DMS153 treated with DMSO at 0.1 percent for 48 hours (cell line): Measurements from ENCODE around the gene TAS2R46.
"Not testable (repeated sequence)": the region's sequence is repeated elsewhere in the genome, so short reads cannot be mapped to it uniquely, and the experiment has no call there.

Experiments used
- DNase-seq: peaks from one replicate; lab custom pipeline; 2025; ENCODE audit not compliant: unreplicated experiment; lab: John Stamatoyannopoulos, UW

Gene TAS2R46, protein sequence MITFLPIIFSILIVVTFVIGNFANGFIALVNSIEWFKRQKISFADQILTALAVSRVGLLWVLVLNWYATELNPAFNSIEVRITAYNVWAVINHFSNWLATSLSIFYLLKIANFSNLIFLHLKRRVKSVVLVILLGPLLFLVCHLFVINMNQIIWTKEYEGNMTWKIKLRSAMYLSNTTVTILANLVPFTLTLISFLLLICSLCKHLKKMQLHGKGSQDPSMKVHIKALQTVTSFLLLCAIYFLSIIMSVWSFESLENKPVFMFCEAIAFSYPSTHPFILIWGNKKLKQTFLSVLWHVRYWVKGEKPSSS

GRCh38 chr12:11062194-11062593 lies at the start of gene TAS2R46:
Gene TAS2R46 (minus strand): TSS chr12:11062294. CDS start chr12:11062294, 0 bp downstream.
- DNase-seq = not testable (repeated sequence)

GRCh38 chr12:11111213-11111612 lies 49.1 kb upstream of the TAS2R46 start:
- not testable (repeated sequence) for DNase-seq

DNA sequence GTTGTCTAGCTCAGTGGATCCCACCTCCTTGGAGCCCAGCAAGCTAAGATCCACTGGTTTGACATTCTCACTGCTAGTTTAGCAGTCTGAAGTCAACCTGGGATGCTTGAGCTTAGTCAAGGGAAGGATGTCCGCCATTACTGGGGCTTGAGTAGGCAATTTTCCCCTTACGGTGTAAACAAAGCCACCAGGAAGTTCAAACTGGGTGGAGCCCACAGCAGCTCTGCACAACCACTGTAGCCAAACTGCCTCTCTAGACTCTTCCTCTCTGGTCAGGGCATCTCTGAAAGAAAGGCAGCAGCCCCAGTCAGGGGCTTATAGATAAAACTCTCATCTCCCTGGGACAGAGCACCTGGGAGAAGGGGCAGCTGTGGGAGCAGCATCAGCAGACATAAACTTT lies 46.8 kb upstream of the TAS2R46 start:
- DNase-seq = no peak

- DNase-seq = no peak
Measured at GRCh38 chr12:11107719-11108118, 45.6 kb upstream of the TAS2R46 start.

DNA sequence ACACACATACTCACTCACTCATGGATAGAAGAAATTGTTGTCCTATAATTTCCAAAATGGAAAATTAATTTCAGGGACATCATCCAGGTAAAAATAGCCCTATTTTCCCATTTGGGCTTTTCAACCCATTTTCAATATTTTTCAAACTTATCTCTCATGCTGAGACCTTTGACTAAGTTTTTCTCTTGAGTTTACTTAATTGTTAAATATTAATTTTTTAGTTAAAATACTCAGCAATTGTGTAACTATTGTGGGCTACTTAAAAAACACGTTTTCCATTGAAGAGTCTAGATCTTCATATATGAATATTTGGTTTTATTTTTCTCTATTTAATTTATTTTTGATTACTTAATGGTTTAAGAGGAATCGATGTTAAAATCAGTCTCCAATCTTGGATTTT lies 44.2 kb upstream of the TAS2R46 start:
- DNase-seq = no peak

- DNase-seq = no peak
Measured at GRCh38 chr12:11105546-11105945, 43.5 kb upstream of the TAS2R46 start.

- not testable (repeated sequence) for DNase-seq
Measured at GRCh38 chr12:11094910-11095309, 32.8 kb upstream of the TAS2R46 start.

DNA sequence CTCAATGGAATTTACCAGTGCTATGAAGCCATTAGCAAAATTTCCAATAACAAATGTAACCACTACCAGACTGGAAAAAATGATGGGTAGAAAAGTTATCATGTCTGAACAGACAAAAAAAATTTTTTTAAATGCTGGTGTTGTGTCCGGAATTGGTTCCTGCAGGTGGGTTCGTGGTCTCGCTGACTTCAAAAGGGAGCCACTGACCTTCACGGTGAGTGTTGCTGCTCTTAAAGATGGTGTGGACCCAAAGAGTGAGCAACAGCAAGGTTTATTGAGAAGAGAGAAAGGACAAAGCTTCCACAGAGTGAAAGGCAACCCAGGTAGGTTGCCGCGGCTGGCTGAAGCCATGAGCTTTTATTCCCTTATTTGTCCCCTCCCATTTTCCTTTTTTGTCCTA lies 30.0 kb upstream of the TAS2R46 start, which contains the start of gene TAS2R43:
TAS2R43 (minus strand) TSS at position 186 of the 400 bp plus-strand sequence; CDS start at position 102, 84 bp downstream.
- DNase-seq = no peak

GRCh38 chr12:11089246-11089645 lies 27.2 kb upstream of the TAS2R46 start:
- DNase-seq = no peak

DNA sequence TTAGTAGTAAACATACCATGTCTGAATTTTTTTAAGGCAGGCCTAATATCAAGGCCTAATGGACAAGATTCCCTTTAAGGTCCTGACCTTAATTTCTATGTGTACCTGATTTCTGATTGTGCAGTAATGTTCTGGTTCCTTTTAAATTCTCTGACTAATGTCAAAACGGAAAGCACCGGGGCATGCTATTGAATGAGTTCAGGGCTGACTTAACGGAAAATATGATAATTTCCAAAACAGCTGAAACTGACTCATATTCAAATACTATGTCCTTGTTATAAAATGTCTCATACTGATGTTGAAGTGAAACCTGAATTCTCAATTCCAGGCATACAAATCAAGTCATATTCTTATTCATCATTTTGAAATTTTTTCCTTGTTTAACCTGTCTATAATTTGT lies 23.3 kb upstream of the TAS2R46 start:
- no peak for DNase-seq

GRCh38 chr12:11081987-11082386 lies 19.9 kb upstream of the TAS2R46 start:
- no peak for DNase-seq

- DNase-seq = no peak
Measured at GRCh38 chr12:11078246-11078645, 16.2 kb upstream of the TAS2R46 start.

GRCh38 chr12:11075642-11076041 lies 13.5 kb upstream of the TAS2R46 start:
- no peak for DNase-seq

DNA sequence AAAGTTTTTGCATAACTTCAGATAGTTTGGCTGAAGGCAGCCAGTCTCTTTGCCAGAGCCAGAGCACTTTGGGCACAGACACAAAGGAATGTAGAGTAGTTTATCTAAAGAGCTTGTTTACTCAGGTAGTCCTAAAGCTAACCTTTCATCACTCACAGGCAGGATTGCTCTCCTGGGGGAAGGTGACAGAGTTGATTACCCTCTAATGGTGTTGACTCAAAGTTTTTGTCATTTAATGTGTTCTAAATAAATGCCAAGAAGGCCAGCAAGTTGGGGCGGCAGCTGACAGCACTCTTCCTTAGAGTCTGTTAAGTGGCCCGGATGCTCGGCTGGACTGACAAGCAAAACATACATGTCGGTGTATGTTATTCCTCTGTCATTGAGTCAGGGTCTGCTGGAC lies 9.3 kb upstream of the TAS2R46 start:
- DNase-seq = no peak

DNA sequence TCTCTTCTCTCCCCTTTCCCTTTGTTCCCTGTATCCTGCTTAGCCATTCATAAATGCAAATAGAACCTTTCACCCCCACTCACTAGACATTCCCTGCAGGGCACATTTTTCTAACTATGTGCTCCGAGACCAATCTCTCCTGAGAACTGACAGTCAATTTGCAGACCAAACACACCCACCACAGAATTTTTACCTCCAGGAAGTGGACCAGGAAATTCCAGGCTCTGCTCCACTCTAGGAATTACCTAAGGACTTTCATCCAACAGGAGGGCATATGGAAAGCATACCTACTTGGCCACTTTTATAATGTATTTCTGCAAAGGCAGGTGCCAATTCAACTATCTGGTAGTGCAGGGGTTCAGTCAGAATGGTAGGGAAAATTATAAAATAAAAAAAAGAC lies 8.9 kb upstream of the TAS2R46 start:
- DNase-seq = no peak

DNA sequence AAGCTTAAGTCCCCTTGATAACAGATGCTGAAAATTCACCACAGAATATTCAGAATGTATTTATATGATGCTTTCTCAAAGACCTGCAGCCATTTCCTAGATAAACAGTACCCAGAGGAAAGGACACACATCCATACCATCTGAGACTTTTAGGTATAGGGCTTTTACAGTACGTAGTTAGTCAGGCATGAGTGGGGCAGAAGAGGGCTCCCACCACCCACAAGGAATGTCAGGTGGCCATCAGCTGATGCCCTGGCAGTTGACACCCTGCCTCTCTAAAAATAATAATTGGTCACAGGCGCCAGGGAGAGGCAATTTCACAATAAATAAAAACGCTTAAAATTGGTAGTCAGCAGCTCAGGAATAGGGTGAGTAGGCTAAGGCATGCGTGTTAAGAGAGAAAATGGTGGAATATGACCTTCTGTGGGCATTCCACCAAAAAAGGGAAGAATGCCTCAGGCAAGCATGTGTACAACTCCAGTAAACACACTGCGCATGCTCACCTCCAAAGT lies 7.8 kb upstream of the TAS2R46 start:
- DNase-seq = no peak

GRCh38 chr12:11067514-11067913 lies 5.4 kb upstream of the TAS2R46 start:
- no peak for DNase-seq

DNA sequence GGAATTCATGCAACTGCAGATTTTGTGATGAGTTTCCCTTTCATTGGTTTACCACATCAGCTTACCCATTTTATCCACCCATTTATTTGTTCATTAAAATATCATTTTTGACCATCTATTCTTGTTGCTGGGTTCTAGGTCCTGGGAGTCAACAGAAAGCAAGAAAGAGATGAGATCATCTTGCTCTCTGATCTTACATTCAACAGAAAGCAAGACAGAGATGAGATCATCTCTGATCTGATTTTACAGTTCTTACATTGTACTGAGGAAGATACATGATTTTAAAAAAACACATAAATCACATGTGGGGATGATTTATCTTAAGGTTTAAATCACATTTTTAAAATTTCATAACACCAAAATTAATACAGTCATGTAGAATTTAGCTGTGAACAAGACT lies 2.3 kb downstream of the TAS2R46 start:
- DNase-seq = no peak

- DNase-seq = no peak
Measured at GRCh38 chr12:11059041-11059440, 3.1 kb downstream of the TAS2R46 start.

GRCh38 chr12:11055306-11055705 lies 6.8 kb downstream of the TAS2R46 start:
- no peak for DNase-seq

DNA sequence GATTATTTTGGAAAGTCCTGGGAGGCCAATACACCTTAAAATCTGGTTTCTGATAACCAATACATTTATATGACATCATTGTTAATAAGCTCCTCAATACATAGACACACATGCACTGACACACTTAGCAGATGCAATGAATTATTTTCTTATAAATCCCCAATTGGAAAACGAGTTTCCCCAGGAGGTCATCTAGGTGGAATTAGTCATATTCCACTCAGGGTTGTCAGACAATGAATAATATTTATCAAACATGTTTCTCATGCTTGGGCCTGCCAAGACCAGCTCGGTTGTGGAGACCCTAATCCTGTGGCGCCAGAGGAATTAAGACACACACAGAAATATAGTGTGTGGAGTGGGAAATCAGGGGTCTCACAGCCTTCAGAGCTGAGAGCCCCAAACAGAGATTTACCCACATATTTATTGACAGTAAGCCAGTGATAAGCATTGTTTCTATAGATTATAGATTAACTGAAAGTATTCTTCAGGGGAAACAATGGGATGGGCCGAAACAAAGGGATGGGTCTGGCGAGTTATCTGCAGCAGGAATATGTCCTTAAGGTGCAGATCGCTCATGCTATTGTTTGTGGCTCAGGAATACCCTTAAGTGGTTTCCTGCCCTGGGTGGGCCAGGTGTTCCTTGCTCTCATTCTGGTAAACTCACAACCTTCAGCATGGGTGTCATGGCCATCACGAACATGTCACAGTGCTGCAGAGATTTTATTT lies 12.1 kb downstream of the TAS2R46 start:
- not testable (repeated sequence) for DNase-seq

- DNase-seq = not testable (repeated sequence)
Measured at GRCh38 chr12:11041366-11041765, 20.7 kb downstream of the TAS2R46 start.
